Caco-2 (cell line): ENCODE data around the gene PROX1. TPM values are rescaled to one million over a fixed set of nuclear protein-coding genes. Genes with fewer than 3 reads are reported as not detected.

ENCODE experiments used
- BruUV-seq: library from RNA; stranded (reverse); fragments of 400-500 nt; replicated peaks from 2 replicates; lab custom pipeline; 2021; lab: Mats Ljungman, UMichigan
- CTCF ChIA-PET: fragments of 300-600 bp; sonication (Branson Sonifier 250); formaldehyde crosslinking; loops from one replicate; lab custom pipeline; 2022; ENCODE audit warnings: antibody characterized with exemption; lab: Charles Lee
- POLR2A ChIA-PET: fragments of 300-600 bp; sonication (Branson Sonifier 250); formaldehyde crosslinking; loops from one replicate; lab custom pipeline; 2022; ENCODE audit warnings: antibody characterized with exemption; lab: Charles Lee
- DNase-seq, 2 experiments: peaks; one replicate each; pipeline versions ENCODE4 v3.0.0 to v3.0.0-alpha.2; 2020 to 2022
- H3K27me3 ChIP-seq: replicated peaks from 2 replicates; pipeline ENCODE4 v1.6.0; 2011; ENCODE audit warnings: low read length; ENCODE audit not compliant: control insufficient read depth, insufficient read depth
- H3K36me3 ChIP-seq: 2 replicates; pipeline ENCODE4 v1.5.1; 2011; ENCODE audit warnings: low read length; ENCODE audit not compliant: control insufficient read depth, insufficient read depth
- H3K4me1 ChIP-seq: fragments of 250-450 bp; sonication (Bioruptor Pico); 2 replicates; pipeline ENCODE4 v1.5.1; 2020; ENCODE audit warnings: mild to moderate bottlenecking
- H3K4me3 ChIP-seq: 2 replicates; pipeline ENCODE4 v1.5.1; 2011; ENCODE audit warnings: low read depth, mild to moderate bottlenecking, control low read depth, low read length
- H3K9me3 ChIP-seq: fragments of 250-450 bp; sonication (Bioruptor Pico); 2 replicates; pipeline ENCODE4 v1.5.1; 2020; ENCODE audit warnings: mild to moderate bottlenecking, moderate library complexity
- H3K27ac Mint-ChIP-seq: one replicate; pipeline ENCODE4 v1.8.0; 2022; ENCODE audit warnings: mixed read lengths; ENCODE audit not compliant: unreplicated experiment
- H3K27me3 Mint-ChIP-seq: one replicate; pipeline ENCODE4 v1.8.0; 2022; ENCODE audit warnings: mixed read lengths; ENCODE audit not compliant: insufficient read depth, unreplicated experiment
- H3K36me3 Mint-ChIP-seq: one replicate; pipeline ENCODE4 v1.8.0; 2022; ENCODE audit warnings: mild to moderate bottlenecking, mixed read lengths; ENCODE audit not compliant: insufficient read depth, unreplicated experiment
- H3K4me1 Mint-ChIP-seq: one replicate; pipeline ENCODE4 v1.8.0; 2022; ENCODE audit warnings: low read depth, mixed read lengths; ENCODE audit not compliant: unreplicated experiment
- H3K4me3 Mint-ChIP-seq: one replicate; pipeline ENCODE4 v1.8.0; 2022; ENCODE audit warnings: mild to moderate bottlenecking, moderate library complexity, mixed read lengths; ENCODE audit not compliant: unreplicated experiment
- H3K9me3 Mint-ChIP-seq: one replicate; pipeline ENCODE4 v1.8.0; 2022; ENCODE audit warnings: mixed read lengths; ENCODE audit not compliant: unreplicated experiment
- CTCF ChIP-seq, 2 experiments: fragments of 200-600 bp in 1 of 2; IDR thresholded peaks; 1 replicate in 1 of 2; 2 replicates in 1 of 2; pipeline versions ENCODE4 v1.5.1 to v1.8.0; 2011 to 2022; ENCODE audit warnings: antibody characterized with exemption in 1 of 2, control low read depth in 1 of 2, inconsistent platforms in 1 of 2, low read depth in 1 of 2, low read length in 1 of 2, mild to moderate bottlenecking in 1 of 2, moderate library complexity in 1 of 2; ENCODE audit not compliant: insufficient read depth in 1 of 2, severe bottlenecking in 1 of 2, unreplicated experiment in 1 of 2
- intact Hi-C: fragments of 100-400 bp; cut with micrococcal nuclease; formaldehyde crosslinking; loops from one replicate; pipeline ENCODE4 v1.10.0; 2022; ENCODE audit not compliant: unreplicated experiment
- total RNA-seq: library from RNA; stranded (reverse); gene quantifications from 2 replicates; pipeline ENCODE4 v1.2.3, GENCODE V29; 2022

PROX1 gene
- total RNA-seq, 1 experiment from 2014 or later: 17.6 TPM

GRCh38 chr1:214076708-214077065 lies 88.9 kb downstream of the PROX1 start:
- TF ChIP-seq CTCF (IDR thresholded peaks at IDR 0.05; ENCODE audit: insufficient read depth in 1 of 2, low read depth in 1 of 2, low read length in 1 of 2, severe bottlenecking in 1 of 2, unreplicated experiment in 1 of 2): no peak

GRCh38 chr1:214078950-214079349 lies 91.2 kb downstream of the PROX1 start:
- no TSS peak for BruUV-seq
- intact Hi-C loops: no loop called here
- Mint-ChIP-seq H3K9me3 (no peaks in the 10 kb centered on the region), H3K4me3 (no peak overlapping the region), H3K27me3 (no peaks in the 10 kb centered on the region), H3K4me1 (peaks cover 7% of the 10 kb centered on the region), H3K27ac (no peak overlapping the region), H3K36me3 (no peaks in the 10 kb centered on the region)
- H3K4me1 ChIP-seq: peaks cover 9% of the 10 kb centered on the region; the same call in 1 of the 2 replicates
- TF ChIP-seq CTCF (IDR thresholded peaks at IDR 0.05; ENCODE audit: insufficient read depth in 1 of 2, low read depth in 1 of 2, low read length in 1 of 2, severe bottlenecking in 1 of 2, unreplicated experiment in 1 of 2): no peak
- H3K36me3 ChIP-seq: no peaks in the 10 kb centered on the region
- no peaks in the 10 kb centered on the region for H3K27me3 ChIP-seq
- H3K9me3 ChIP-seq: no peaks in the 10 kb centered on the region; the same call in 1 of the 2 replicates
- no peak for DNase-seq
- POLR2A ChIA-PET: no interaction called here
- H3K4me3 ChIP-seq: no peak overlapping the region
- CTCF ChIA-PET: no interaction called here

More at GRCh38 chr1:214076708-214077065, 88.9 kb downstream of the PROX1 start:
- no peak overlapping the region for H3K4me3 Mint-ChIP-seq
- no peak overlapping the region for H3K4me3 ChIP-seq
- H3K9me3 Mint-ChIP-seq: no peaks in the 10 kb centered on the region
- DNase-seq: no peak
- no peaks in the 10 kb centered on the region for H3K36me3 Mint-ChIP-seq
- H3K27ac Mint-ChIP-seq: no peak overlapping the region
- peaks cover 7% of the 10 kb centered on the region for H3K4me1 Mint-ChIP-seq
- no peaks in the 10 kb centered on the region for H3K27me3 ChIP-seq
- ChIA-PET POLR2A (no interaction called here), CTCF (no interaction called here)
- no TSS peak for BruUV-seq
- no peaks in the 10 kb centered on the region for H3K9me3 ChIP-seq
- no peaks in the 10 kb centered on the region for H3K27me3 Mint-ChIP-seq
- peaks cover 9% of the 10 kb centered on the region; the same call in 1 of the 2 replicates for H3K4me1 ChIP-seq
- intact Hi-C loops: no loop called here
- H3K36me3 ChIP-seq: no peaks in the 10 kb centered on the region

GRCh38 chr1:214085325-214085724 lies 97.6 kb downstream of the PROX1 start:
- H3K4me1 Mint-ChIP-seq: no peaks in the 10 kb centered on the region
- H3K27ac Mint-ChIP-seq: no peak overlapping the region
- H3K4me3 Mint-ChIP-seq: no peak overlapping the region
- H3K9me3 ChIP-seq: no peaks in the 10 kb centered on the region; the same call in 1 of the 2 replicates
- no peaks in the 10 kb centered on the region for H3K4me1 ChIP-seq
- no peak for DNase-seq
- intact Hi-C loops: no loop called here
- H3K36me3 Mint-ChIP-seq: no peaks in the 10 kb centered on the region
- no peak for TF ChIP-seq CTCF (IDR thresholded peaks at IDR 0.05; ENCODE audit: insufficient read depth in 1 of 2, low read depth in 1 of 2, low read length in 1 of 2, severe bottlenecking in 1 of 2, unreplicated experiment in 1 of 2)
- H3K36me3 ChIP-seq: no peaks in the 10 kb centered on the region
- H3K9me3 Mint-ChIP-seq: peaks cover 8% of the 10 kb centered on the region
- CTCF ChIA-PET: no interaction called here
- peaks cover 3% of the 10 kb centered on the region for H3K27me3 Mint-ChIP-seq
- POLR2A ChIA-PET: no interaction called here
- H3K27me3 ChIP-seq: no peaks in the 10 kb centered on the region
- no peak overlapping the region for H3K4me3 ChIP-seq
- no TSS peak for BruUV-seq
